Right lobe of liver (tissue), 6 donors: Measurements from ENCODE around the gene OR51L1. TPM values are rescaled to one million over a fixed set of nuclear protein-coding genes. Genes with fewer than 3 reads are reported as not detected.

ENCODE experiments used
- ATAC-seq, 4 donors: fragments of 200-7000 bp; cut with Tn5 transposase; one replicate each; pipeline ENCODE4 v1.9.1; 2020; ENCODE audit warnings: mild to moderate bottlenecking in 4 of 4, moderate library complexity in 4 of 4
- DNase-seq, 3 donors: peaks; one replicate each; pipeline ENCODE4 v3.0.0-alpha.2; 2020
- H3K27ac ChIP-seq, 3 donors: fragments of 200-600 bp; one replicate each; pipeline ENCODE4 v1.8.0; 2022
- H3K27me3 ChIP-seq, 2 donors: fragments of 200-600 bp; one replicate each; pipeline ENCODE4 v1.8.0; 2022
- H3K36me3 ChIP-seq, 4 donors: fragments of 200-600 bp; sonication (generic) in 1 of 4; one replicate each; pipeline versions ENCODE4 v1.5.1 to v1.8.0; 2017 to 2022; ENCODE audit warnings: control low read depth in 1 of 4
- H3K4me1 ChIP-seq, 4 donors: fragments of 200-600 bp; sonication (generic) in 1 of 4; one replicate each; pipeline versions ENCODE4 v1.5.1 to v1.8.0; 2017 to 2022; ENCODE audit warnings: control low read depth in 1 of 4
- H3K4me3 ChIP-seq, 3 donors: fragments of 200-600 bp; one replicate each; pipeline ENCODE4 v1.8.0; 2022
- H3K9me3 ChIP-seq, 4 donors: fragments of 200-600 bp; sonication (generic) in 1 of 4; one replicate each; pipeline versions ENCODE4 v1.5.1 to v1.8.0; 2017 to 2022; ENCODE audit warnings: control low read depth in 1 of 4
- POLR2A ChIP-seq: fragments of 450-650 bp; IDR thresholded peaks from one replicate; pipeline ENCODE4 v1.6.1; 2017; ENCODE audit warnings: antibody characterized with exemption, mild to moderate bottlenecking
- WGBS: methylation state at CpG from one replicate; pipeline ENCODE4 v1.1.6; 2018; ENCODE audit warnings: low coverage, low lambda C conversion rate; ENCODE audit not compliant: insufficient coverage; ENCODE audit errors: missing lambda C conversion rate; 5-methylcytosine and 5-hydroxymethylcytosine counted together
- intact Hi-C, 2 donors: fragments of 100-400 bp; cut with DNase I; formaldehyde crosslinking; loops; one replicate each; pipeline versions ENCODE4 v1.11.2 to v1.14.1; 2022
- total RNA-seq, 6 experiments: library from RNA; depleted of rRNA in 2 of 6; stranded (reverse); fragments of >200 nt in 2 of 6; fragmentation: NEBNext Ultra II Directional in 3 of 6; extraction: Animal tissue kit (Norgen Biotek cat#: 25700) in 3 of 6; gene quantifications; one replicate each; pipeline versions ENCODE4 v1.1.0 to v1.2.4, GENCODE V29; 2016 to 2023
- TF ChIP-seq, protein P1 (sequence below), 4 donors: fragments of 200-600 bp in 3 of 4; fragments of 450-650 bp in 1 of 4; IDR thresholded peaks; one replicate each; pipeline versions ENCODE4 v1.5.1 to v1.8.0; 2016 to 2022; ENCODE audit warnings: antibody characterized with exemption in 4 of 4, mild to moderate bottlenecking in 2 of 4
- donor health status: DM: no; HTN: yes; CAD: no.
- donor health status: DM: no; HTN: no; CAD: no.
- donor health status: DM: no; HTN: no; CAD: no.
- donor health status: DM: no; HTN: yes; CAD: no.
- donor health status: DM: no; HTN: yes; CAD: no.

Gene OR51L1
- total RNA-seq, 6 experiments from 2014 or later = not detected

DNA sequence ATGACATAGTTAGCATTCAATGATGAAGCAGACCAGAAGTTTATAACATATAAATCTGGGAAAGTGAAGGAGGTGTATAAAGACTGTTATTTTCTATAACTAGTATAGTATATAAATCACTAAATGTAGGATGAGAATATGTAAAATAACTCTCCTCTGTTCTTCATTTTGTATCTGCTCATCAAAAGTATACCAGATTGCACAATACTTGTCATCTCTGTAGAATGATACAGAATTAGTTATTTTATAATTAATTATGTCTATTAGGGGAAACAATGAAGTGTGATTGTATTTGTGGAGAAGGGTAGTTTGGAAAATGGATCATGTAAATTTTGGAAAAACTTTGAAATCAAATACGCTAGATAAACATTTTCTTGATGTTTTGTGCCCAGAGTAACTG is 18.4 kb downstream of the OR51L1 start:
- ATAC-seq (no peak), DNase-seq (no peak)
- H3K9me3 ChIP-seq = no peaks in the 10 kb centered on the region
- no peak for TF ChIP-seq POLR2A
- TF ChIP-seq, protein P1, sequence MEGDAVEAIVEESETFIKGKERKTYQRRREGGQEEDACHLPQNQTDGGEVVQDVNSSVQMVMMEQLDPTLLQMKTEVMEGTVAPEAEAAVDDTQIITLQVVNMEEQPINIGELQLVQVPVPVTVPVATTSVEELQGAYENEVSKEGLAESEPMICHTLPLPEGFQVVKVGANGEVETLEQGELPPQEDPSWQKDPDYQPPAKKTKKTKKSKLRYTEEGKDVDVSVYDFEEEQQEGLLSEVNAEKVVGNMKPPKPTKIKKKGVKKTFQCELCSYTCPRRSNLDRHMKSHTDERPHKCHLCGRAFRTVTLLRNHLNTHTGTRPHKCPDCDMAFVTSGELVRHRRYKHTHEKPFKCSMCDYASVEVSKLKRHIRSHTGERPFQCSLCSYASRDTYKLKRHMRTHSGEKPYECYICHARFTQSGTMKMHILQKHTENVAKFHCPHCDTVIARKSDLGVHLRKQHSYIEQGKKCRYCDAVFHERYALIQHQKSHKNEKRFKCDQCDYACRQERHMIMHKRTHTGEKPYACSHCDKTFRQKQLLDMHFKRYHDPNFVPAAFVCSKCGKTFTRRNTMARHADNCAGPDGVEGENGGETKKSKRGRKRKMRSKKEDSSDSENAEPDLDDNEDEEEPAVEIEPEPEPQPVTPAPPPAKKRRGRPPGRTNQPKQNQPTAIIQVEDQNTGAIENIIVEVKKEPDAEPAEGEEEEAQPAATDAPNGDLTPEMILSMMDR (IDR thresholded peaks at IDR 0.05) = no peak
- no peak overlapping the region for H3K27ac ChIP-seq
- H3K36me3 ChIP-seq = no peaks in the 10 kb centered on the region
- intact Hi-C loops = no loop called here
- WGBS = 43% methylated on average over 1 of the region's 1 CpG
- no peaks in the 10 kb centered on the region for H3K4me1 ChIP-seq
- H3K27me3 ChIP-seq = no peaks in the 10 kb centered on the region
- no peak overlapping the region for H3K4me3 ChIP-seq

DNA sequence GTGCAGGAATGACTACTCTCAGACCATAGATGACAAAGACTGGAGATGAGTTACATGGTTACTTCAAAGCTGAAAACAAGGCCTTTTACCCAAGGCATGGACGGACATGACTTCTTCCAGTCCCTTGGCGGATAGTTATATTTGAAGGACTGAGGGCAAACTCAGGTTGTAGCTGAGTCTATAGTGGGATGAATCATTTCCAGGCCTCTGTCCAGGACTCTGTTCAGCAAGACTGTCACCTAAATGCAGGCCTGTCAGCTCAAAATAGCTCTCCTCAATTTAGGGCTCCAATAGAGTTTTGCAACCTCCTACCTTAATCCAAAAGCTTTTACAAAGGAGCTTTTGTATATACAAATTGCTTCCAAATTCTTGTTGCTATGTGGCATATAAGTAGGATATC is 27.3 kb downstream of the OR51L1 start:
- TF ChIP-seq, protein P1 (IDR thresholded peaks at IDR 0.05) = no peak
- intact Hi-C loops = no loop called here
- Histone ChIP-seq H3K27ac (no peak overlapping the region), H3K27me3 (no peaks in the 10 kb centered on the region), H3K36me3 (no peaks in the 10 kb centered on the region), H3K4me3 (no peak overlapping the region), H3K9me3 (no peaks in the 10 kb centered on the region), H3K4me1 (no peaks in the 10 kb centered on the region)
- ATAC-seq (no peak), DNase-seq (no peak)
- WGBS = 83% methylated on average over 2 of the region's 2 CpGs

DNA sequence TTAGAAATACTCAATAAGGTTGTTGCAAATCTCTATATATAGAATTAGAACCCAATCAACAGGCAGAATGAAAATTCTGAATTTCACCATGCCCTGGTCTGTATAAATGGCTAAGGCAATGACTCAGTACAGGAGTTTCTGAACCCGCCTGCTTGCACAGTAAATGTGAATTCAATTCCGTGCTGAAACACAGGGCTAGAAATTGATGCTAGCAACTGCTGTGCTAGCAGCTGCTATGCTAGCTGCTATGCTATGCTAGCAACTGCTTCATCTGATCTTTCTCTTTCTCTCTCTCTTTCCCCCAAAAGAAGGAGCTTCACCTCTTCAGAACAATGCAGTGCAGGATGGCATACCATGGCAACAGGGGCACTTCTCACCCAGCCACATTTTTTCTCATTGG is 42.0 kb downstream of the OR51L1 start:
- TF ChIP-seq, protein P1 (IDR thresholded peaks at IDR 0.05) = no peak
- TF ChIP-seq POLR2A = no peak
- H3K27me3 ChIP-seq = no peaks in the 10 kb centered on the region
- WGBS = 46% methylated on average over 2 of the region's 2 CpGs
- intact Hi-C loops = no loop called here
- DNase-seq (no peak), ATAC-seq (no peak)
- H3K4me3 ChIP-seq = no peak overlapping the region
- H3K36me3 ChIP-seq = no peaks in the 10 kb centered on the region
- no peaks in the 10 kb centered on the region for H3K9me3 ChIP-seq
- no peak overlapping the region for H3K27ac ChIP-seq
- H3K4me1 ChIP-seq = no peaks in the 10 kb centered on the region

DNA sequence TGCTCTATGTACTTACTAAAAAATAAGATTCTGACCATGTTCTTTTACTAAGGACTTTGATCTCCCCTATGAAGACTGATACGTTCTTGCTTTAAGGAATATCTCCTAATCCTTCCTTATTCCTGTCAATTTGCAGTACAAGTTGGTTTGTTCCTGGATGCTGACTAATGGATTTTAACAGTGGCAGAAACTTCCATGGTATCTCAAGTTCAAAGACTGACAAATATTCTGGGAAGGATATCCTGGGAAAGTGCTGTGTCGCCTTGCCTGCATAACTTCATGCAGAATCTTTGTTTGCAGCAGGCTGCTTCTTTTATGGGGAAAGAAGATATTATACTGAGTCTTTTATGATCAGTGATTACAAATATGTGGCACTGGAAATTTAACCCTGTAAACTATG is 43.3 kb downstream of the OR51L1 start:
- Histone ChIP-seq H3K9me3 (no peaks in the 10 kb centered on the region), H3K27ac (no peak overlapping the region), H3K36me3 (no peaks in the 10 kb centered on the region), H3K27me3 (no peaks in the 10 kb centered on the region), H3K4me3 (no peak overlapping the region), H3K4me1 (no peaks in the 10 kb centered on the region)
- TF ChIP-seq, protein P1 (IDR thresholded peaks at IDR 0.05) = no peak
- TF ChIP-seq POLR2A = no peak
- ATAC-seq = no peak
- WGBS = 35% methylated on average over 2 of the region's 2 CpGs
- no peak for DNase-seq
- intact Hi-C loops = no loop called here

DNA sequence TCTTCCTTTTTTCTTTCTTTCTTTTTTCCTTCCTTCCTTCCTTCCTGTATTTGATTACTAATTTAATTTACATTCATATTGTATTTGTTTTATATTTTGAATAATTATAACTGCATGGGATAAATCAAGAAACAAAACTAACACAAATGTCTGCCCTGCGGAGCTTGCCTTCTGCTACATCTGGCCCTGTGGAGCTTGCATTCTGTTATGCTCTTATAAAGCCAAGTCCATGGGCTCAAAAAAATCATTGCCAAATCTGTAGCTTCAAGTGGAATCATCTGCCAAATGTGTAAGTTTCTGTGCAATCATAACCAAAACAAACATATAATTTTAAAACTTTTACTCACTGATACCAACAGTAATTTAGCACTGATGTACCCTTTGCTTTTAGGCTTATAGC is 43.7 kb downstream of the OR51L1 start:
- Histone ChIP-seq H3K9me3 (no peaks in the 10 kb centered on the region), H3K4me1 (no peaks in the 10 kb centered on the region), H3K4me3 (no peak overlapping the region), H3K27me3 (no peaks in the 10 kb centered on the region), H3K27ac (no peak overlapping the region), H3K36me3 (no peaks in the 10 kb centered on the region)
- intact Hi-C loops = no loop called here
- TF ChIP-seq, protein P1 (IDR thresholded peaks at IDR 0.05) = no peak
- no peak for TF ChIP-seq POLR2A
- no peak for ATAC-seq
- no peak for DNase-seq
- WGBS = 73% methylated on average over 1 of the region's 1 CpG
